ENCODE data around the gene INTS4.

GRCh38 chr11:78010304-78010703 is 15.8 kb upstream of the INTS4 start:
- TF ChIP-seq CTCF (IDR thresholded peaks at IDR 0.05) (no peak), POLR2A (IDR thresholded peaks at IDR 0.05) (no peak)
